Chondrocyte (in vitro differentiated cells): ENCODE results near the gene TMPRSS11A. TPM values are rescaled to one million over a fixed set of nuclear protein-coding genes. Genes with fewer than 3 reads are reported as not detected.

Source experiments
- DNase-seq: peaks from one replicate; pipeline ENCODE4 v3.0.0; 2021; ENCODE audit warnings: mixed read lengths, low spot score
- H3K27ac Mint-ChIP-seq: one replicate; pipeline ENCODE4 v1.8.0; 2021; ENCODE audit warnings: mild to moderate bottlenecking, moderate library complexity, mixed read lengths; ENCODE audit not compliant: unreplicated experiment
- H3K27me3 Mint-ChIP-seq: 2 replicates; pipeline ENCODE4 v1.8.0; 2021; ENCODE audit warnings: low read depth, mixed read lengths
- H3K36me3 Mint-ChIP-seq: 2 replicates; pipeline ENCODE4 v1.8.0; 2021; ENCODE audit warnings: low read depth, mixed read lengths
- H3K4me1 Mint-ChIP-seq: 2 replicates; pipeline ENCODE4 v1.8.0; 2021; ENCODE audit warnings: low read depth, mild to moderate bottlenecking, mixed read lengths
- H3K4me3 Mint-ChIP-seq: one replicate; pipeline ENCODE4 v1.8.0; 2021; ENCODE audit warnings: mild to moderate bottlenecking, moderate library complexity, mixed read lengths; ENCODE audit not compliant: unreplicated experiment
- H3K9me3 Mint-ChIP-seq: 2 replicates; pipeline ENCODE4 v1.8.0; 2021; ENCODE audit warnings: low read depth, mixed read lengths
- CTCF ChIP-seq: fragments of 200-600 bp; sonication (generic); IDR thresholded peaks from 2 replicates; pipeline ENCODE4 v1.5.0; 2021; ENCODE audit warnings: antibody characterized with exemption, mild to moderate bottlenecking, moderate library complexity
- total RNA-seq: library from RNA; stranded (reverse); gene quantifications from 3 replicates; pipeline ENCODE4 v1.2.1, GENCODE V29; 2021

Gene TMPRSS11A
- total RNA-seq, 1 donor from 2014 or later: not detected

GRCh38 chr4:67933038-67933437 is 30.3 kb downstream of the TMPRSS11A start:
- no peak overlapping the region for H3K27ac Mint-ChIP-seq
- no peak overlapping the region for H3K4me3 Mint-ChIP-seq

GRCh38 chr4:67931256-67931655 is 32.0 kb downstream of the TMPRSS11A start:
- Mint-ChIP-seq H3K9me3 (no peaks in the 10 kb centered on the region), H3K36me3 (no peaks in the 10 kb centered on the region), H3K4me1 (no peaks in the 10 kb centered on the region), H3K4me3 (no peak overlapping the region), H3K27ac (no peak overlapping the region), H3K27me3 (peaks cover 19% of the 10 kb centered on the region)
- DNase-seq: no peak
- no peak for TF ChIP-seq CTCF

More at GRCh38 chr4:67933038-67933437, 30.3 kb downstream of the TMPRSS11A start:
- H3K27me3 Mint-ChIP-seq: peaks cover 19% of the 10 kb centered on the region
- H3K36me3 Mint-ChIP-seq: no peaks in the 10 kb centered on the region
- peaks cover under 1% of the 10 kb centered on the region for H3K9me3 Mint-ChIP-seq
- DNase-seq: no peak
- TF ChIP-seq CTCF: no peak
- H3K4me1 Mint-ChIP-seq: no peaks in the 10 kb centered on the region

GRCh38 chr4:67929426-67929825 is 33.9 kb downstream of the TMPRSS11A start:
- H3K27me3 Mint-ChIP-seq: peaks cover 16% of the 10 kb centered on the region
- H3K27ac Mint-ChIP-seq: no peak overlapping the region
- H3K9me3 Mint-ChIP-seq: peaks cover under 1% of the 10 kb centered on the region
- DNase-seq: no peak
- no peak for TF ChIP-seq CTCF
- no peaks in the 10 kb centered on the region for H3K36me3 Mint-ChIP-seq
- H3K4me3 Mint-ChIP-seq: no peak overlapping the region
- no peaks in the 10 kb centered on the region for H3K4me1 Mint-ChIP-seq

- peaks cover 2% of the 10 kb centered on the region for H3K9me3 Mint-ChIP-seq
- peaks cover 13% of the 10 kb centered on the region for H3K27me3 Mint-ChIP-seq
- no peaks in the 10 kb centered on the region for H3K4me1 Mint-ChIP-seq
- H3K27ac Mint-ChIP-seq: no peak overlapping the region
- no peak for DNase-seq
- TF ChIP-seq CTCF: no peak
- H3K36me3 Mint-ChIP-seq: no peaks in the 10 kb centered on the region
- H3K4me3 Mint-ChIP-seq: no peak overlapping the region
Observed at GRCh38 chr4:67928546-67928945, 34.7 kb downstream of the TMPRSS11A start.

GRCh38 chr4:67927251-67927650 is 36.0 kb downstream of the TMPRSS11A start:
- no peaks in the 10 kb centered on the region for H3K4me1 Mint-ChIP-seq
- H3K27me3 Mint-ChIP-seq: peaks cover 11% of the 10 kb centered on the region
- H3K4me3 Mint-ChIP-seq: no peak overlapping the region
- no peak overlapping the region for H3K27ac Mint-ChIP-seq
- TF ChIP-seq CTCF: no peak
- peaks cover 2% of the 10 kb centered on the region for H3K9me3 Mint-ChIP-seq
- no peaks in the 10 kb centered on the region for H3K36me3 Mint-ChIP-seq
- peak; percentile 75 for DNase-seq
